ENCODE results near the gene EIF3A.
"Not testable (repeated sequence)": the region's sequence is repeated elsewhere in the genome, so short reads cannot be mapped to it uniquely, and the experiment has no call there.

The EIF3A gene

GRCh38 chr10:119051775-119052174, 28.8 kb downstream of the EIF3A start:
- FAIRE-seq: no peak

GRCh38 chr10:119049777-119050176, 30.8 kb downstream of the EIF3A start:
- no peak for FAIRE-seq

GRCh38 chr10:119049361-119049760, 31.3 kb downstream of the EIF3A start:
- no peak for FAIRE-seq

- FAIRE-seq: no peak
Measured at GRCh38 chr10:119045561-119045960, 35.1 kb downstream of the EIF3A start.

- FAIRE-seq: no peak
Measured at GRCh38 chr10:119042169-119042568, 38.4 kb downstream of the EIF3A start.

GRCh38 chr10:119041326-119041725, 39.3 kb downstream of the EIF3A start:
- no peak for FAIRE-seq

GRCh38 chr10:119039161-119039560, 41.5 kb downstream of the EIF3A start:
- no peak for FAIRE-seq

- no peak for FAIRE-seq
Measured at GRCh38 chr10:119031496-119032059, 49.0 kb downstream of the EIF3A start.

GRCh38 chr10:119030421-119031250, 50.0 kb downstream of the EIF3A start:
- FAIRE-seq: no peak

- no peak for FAIRE-seq
Measured at GRCh38 chr10:119029613-119030420, 50.8 kb downstream of the EIF3A start, which contains the start of gene NANOS1. Gene NANOS1 (plus strand): TSS chr10:119029714. CDS start chr10:119029802, 88 bp downstream.

- no peak for FAIRE-seq
Measured at GRCh38 chr10:119028900-119029612, 51.6 kb downstream of the EIF3A start.

- FAIRE-seq: not testable (repeated sequence)
Measured at GRCh38 chr10:119028445-119028899, 52.1 kb downstream of the EIF3A start.

- no peak for FAIRE-seq
Measured at GRCh38 chr10:119026301-119027110, 54.1 kb downstream of the EIF3A start.

- FAIRE-seq: no peak
Measured at GRCh38 chr10:119025776-119026175, 54.8 kb downstream of the EIF3A start.

- FAIRE-seq: no peak
Measured at GRCh38 chr10:119025336-119025735, 55.3 kb downstream of the EIF3A start.

- no peak for FAIRE-seq
Measured at GRCh38 chr10:119024882-119025281, 55.7 kb downstream of the EIF3A start.

- FAIRE-seq: no peak
Measured at GRCh38 chr10:119023553-119023868, 57.1 kb downstream of the EIF3A start.

GRCh38 chr10:119022846-119023552, 57.6 kb downstream of the EIF3A start:
- no peak for FAIRE-seq

- FAIRE-seq: no peak
Measured at GRCh38 chr10:119020627-119020946, 60.0 kb downstream of the EIF3A start.

- no peak for FAIRE-seq
Measured at GRCh38 chr10:119007211-119007574, 73.4 kb downstream of the EIF3A start.

GRCh38 chr10:119006451-119007210, 74.0 kb downstream of the EIF3A start:
- FAIRE-seq: no peak
